H1 (cell line): ENCODE results near the gene TBC1D24. TPM values are rescaled to one million over a fixed set of nuclear protein-coding genes. Genes with fewer than 3 reads are reported as not detected.

Experiments
- ATF3 ChIP-seq: IDR thresholded peaks from 2 replicates; pipeline ENCODE4 v1.6.1; 2011; ENCODE audit warnings: low read depth, mild to moderate bottlenecking, low read length; ENCODE audit not compliant: insufficient read depth
- CBX5 ChIP-seq: fragments of 300-800, 300-1000 bp; sonication (generic); IDR thresholded peaks from 2 replicates; pipeline ENCODE4 v1.7.1; 2016; ENCODE audit warnings: antibody characterized with exemption, low read length, low read depth
- CEBPB ChIP-seq: IDR thresholded peaks from 2 replicates; pipeline ENCODE4 v1.6.1; 2012; ENCODE audit warnings: low read depth, low read length
- CTBP2 ChIP-seq: IDR thresholded peaks from 2 replicates; pipeline ENCODE4 v1.7.0; 2011; ENCODE audit warnings: borderline replicate concordance, mild to moderate bottlenecking, moderate library complexity, mixed read lengths, low read length; ENCODE audit not compliant: insufficient read depth, insufficient read length
- EGR1 ChIP-seq: IDR thresholded peaks from 2 replicates; pipeline ENCODE4 v1.6.1; 2011; ENCODE audit warnings: low read depth, low read length, borderline replicate concordance
- GABPA ChIP-seq: IDR thresholded peaks from 2 replicates; pipeline ENCODE4 v1.6.1; 2011; ENCODE audit warnings: mild to moderate bottlenecking, low read length, moderate library complexity, borderline replicate concordance; ENCODE audit not compliant: insufficient read depth
- JUN ChIP-seq: IDR thresholded peaks from 2 replicates; pipeline ENCODE4 v1.6.1; 2011; ENCODE audit warnings: low read depth, mild to moderate bottlenecking, improper control_type of control experiment, low read length
- JUND ChIP-seq: IDR thresholded peaks from 2 replicates; pipeline ENCODE4 v1.6.1; 2011; ENCODE audit warnings: mild to moderate bottlenecking, improper control_type of control experiment, low read length
- KDM5A ChIP-seq: fragments of 200-600 bp; IDR thresholded peaks from 2 replicates; pipeline ENCODE4 v1.7.1; 2012; ENCODE audit warnings: mild to moderate bottlenecking, low read length, inconsistent platforms, mixed read lengths
- MAX ChIP-seq: IDR thresholded peaks from 2 replicates; pipeline ENCODE4 v1.6.1; 2012; ENCODE audit warnings: inconsistent platforms
- NRF1 ChIP-seq: IDR thresholded peaks from 2 replicates; pipeline ENCODE4 v1.6.1; 2011; ENCODE audit warnings: mild to moderate bottlenecking, low read depth, low read length, improper control_type of control experiment
- PHF8 ChIP-seq: fragments of 200-600 bp; sonication (generic); conservative IDR thresholded peaks from 2 replicates; pipeline ENCODE4 v1.7.1; 2012; ENCODE audit warnings: low read depth, mild to moderate bottlenecking, inconsistent platforms, low read length, moderate library complexity
- POLR2AphosphoS5 ChIP-seq: IDR thresholded peaks from 2 replicates; pipeline ENCODE4 v1.6.1; 2011; ENCODE audit warnings: low read depth, low read length
- RBBP5 ChIP-seq: IDR thresholded peaks from 2 replicates; pipeline ENCODE4 v1.7.1; 2012; ENCODE audit warnings: low read depth, mild to moderate bottlenecking, inconsistent platforms, low read length, moderate library complexity, borderline replicate concordance
- RXRA ChIP-seq: IDR thresholded peaks from 2 replicates; pipeline ENCODE4 v1.6.1; 2011; ENCODE audit warnings: low read depth, mild to moderate bottlenecking, low read length, moderate library complexity; ENCODE audit not compliant: insufficient read depth
- SAP30 ChIP-seq: fragments of 300-600 bp; sonication (generic); IDR thresholded peaks from 2 replicates; pipeline ENCODE4 v1.7.1; 2012; ENCODE audit warnings: low read length, moderate library complexity, mild to moderate bottlenecking, inconsistent platforms; ENCODE audit not compliant: insufficient read depth, insufficient replicate concordance
- SIN3A ChIP-seq, 2 experiments: IDR thresholded peaks in 1 of 2; conservative IDR thresholded peaks in 1 of 2; 2 replicates each; pipeline ENCODE4 v1.6.1; 2011 to 2012; ENCODE audit warnings: low read length in 2 of 2, improper control_type of control experiment in 1 of 2, low read depth in 1 of 2, mild to moderate bottlenecking in 1 of 2
- SIX5 ChIP-seq: IDR thresholded peaks from 2 replicates; pipeline ENCODE4 v1.6.1; 2011; ENCODE audit warnings: mild to moderate bottlenecking, low read depth, low read length
- SP2 ChIP-seq: IDR thresholded peaks from 2 replicates; pipeline ENCODE4 v1.6.1; 2012; ENCODE audit warnings: mild to moderate bottlenecking, low read length, inconsistent platforms
- TEAD4 ChIP-seq: IDR thresholded peaks from 2 replicates; pipeline ENCODE4 v1.6.1; 2012; ENCODE audit warnings: low read depth, low read length, inconsistent platforms, mixed read lengths
- USF2 ChIP-seq: IDR thresholded peaks from 2 replicates; pipeline ENCODE4 v1.6.1; 2011; ENCODE audit warnings: low read length, improper control_type of control experiment
- YY1 ChIP-seq: IDR thresholded peaks from 2 replicates; pipeline ENCODE4 v1.6.1; 2011; ENCODE audit warnings: low read depth, mild to moderate bottlenecking, low read length
- polyA plus RNA-seq, 7 experiments: library from polyadenylated mRNA; depleted of rRNA in 3 of 7; stranded (reverse) in 5 of 7; unstranded in 2 of 7; fragments of >200 nt in 5 of 7; fragments of 200-250 nt in 2 of 7; gene quantifications; 1 replicate in 5 of 7; 2 replicates in 1 of 7; 4 replicates in 1 of 7; pipeline versions ENCODE4 v1.2.1 to v1.2.3, GENCODE V29; 2011 to 2013; ENCODE audit warnings: missing spikeins in 2 of 7, mixed read lengths in 2 of 7
- total RNA-seq: library from RNA; stranded (reverse); fragmentation: NEBNext Ultra II Directional; extraction: Animal tissue kit (Norgen Biotek cat#: 25700); gene quantifications from 2 replicates; pipeline ENCODE4 v1.2.1, GENCODE V29; 2021

TBC1D24 gene
- total and polyA plus RNA-seq, 2 of the 8 experiments (the other 6 are each of a cell fraction or from before 2014, with no cell fraction given) = 8.7 to 21.5 TPM

GRCh38 chr16:2473999-2474876, 689 bp upstream of the TBC1D24 start (continued):
- TF ChIP-seq USF2 = no peak
- TF ChIP-seq RBBP5 = 0 out of 2 replicates have a peak, but pooled peaks have one; percentile 40
- TF ChIP-seq CBX5 = no peak
- TF ChIP-seq JUND = no peak
- TF ChIP-seq SP2 = no peak
- TF ChIP-seq PHF8 = peak; percentile 24; the same call in 1 of the 2 replicates
- TF ChIP-seq POLR2AphosphoS5 = no peak
- no peak for TF ChIP-seq TEAD4
- no peak; a peak in 1 of 4 replicates for TF ChIP-seq SIN3A (conservative IDR thresholded peaks at IDR 0.05 in 1 of 2, IDR thresholded peaks at IDR 0.05 in 1 of 2; ENCODE audit: low read depth in 1 of 2, low read length in 2 of 2)
- TF ChIP-seq MAX = peak; percentile 59; the same call in 1 of the 2 replicates
- TF ChIP-seq SAP30 = no peak
- no peak for TF ChIP-seq CEBPB
- TF ChIP-seq EGR1 = no peak
- TF ChIP-seq KDM5A = no peak
- TF ChIP-seq JUN = no peak
- no peak for TF ChIP-seq ATF3
- no peak for TF ChIP-seq YY1
- TF ChIP-seq CTBP2 = no peak
- no peak for TF ChIP-seq SIX5
- no peak for TF ChIP-seq GABPA
- TF ChIP-seq NRF1 = no peak
- TF ChIP-seq RXRA = no peak
